Omental fat pad (tissue), 4 donors: ENCODE data around the gene FGD3. TPM values are rescaled to one million over a fixed set of nuclear protein-coding genes. Genes with fewer than 3 reads are reported as not detected.

Source experiments
- ATAC-seq: fragments of 150-250 bp; one replicate; pipeline ENCODE4 v1.9.1; 2016; ENCODE audit warnings: mild to moderate bottlenecking, moderate library complexity; ENCODE audit not compliant: low FRiP score
- DNase-seq: peaks from one replicate; pipeline ENCODE4 v3.0.0-alpha.2; 2019; ENCODE audit warnings: low spot score
- CTCF ChIP-seq, 3 donors: fragments of 450-650 bp; IDR thresholded peaks; one replicate each; pipeline ENCODE4 v1.5.1; 2016 to 2017; ENCODE audit warnings: antibody characterized with exemption in 3 of 3, mild to moderate bottlenecking in 3 of 3, moderate library complexity in 2 of 3
- total RNA-seq, 4 donors: library from RNA; depleted of rRNA; stranded (reverse); fragments of >200 nt; gene quantifications; one replicate each; pipeline ENCODE4 v1.1.0, GENCODE V29; 2016

Gene FGD3
- total RNA-seq, 4 donors from 2014 or later: 5.4 to 26.5 (median 8.9) TPM

- TF ChIP-seq CTCF (IDR thresholded peaks at IDR 0.05): no peak
- ATAC-seq: no peak
- no peak for DNase-seq
Measured at GRCh38 chr9:92965061-92965758, 17.9 kb downstream of the FGD3 start.

- no peak for DNase-seq
- ATAC-seq: no peak
Measured at GRCh38 chr9:92965759-92966517, 18.6 kb downstream of the FGD3 start.

GRCh38 chr9:92966518-92966800 lies 19.1 kb downstream of the FGD3 start:
- no peak for ATAC-seq
- TF ChIP-seq CTCF (IDR thresholded peaks at IDR 0.05): no peak
- no peak for DNase-seq

More at GRCh38 chr9:92965759-92966517, 18.6 kb downstream of the FGD3 start:
- TF ChIP-seq CTCF (IDR thresholded peaks at IDR 0.05): no peak

GRCh38 chr9:92968081-92968480 lies 20.8 kb downstream of the FGD3 start:
- no peak for TF ChIP-seq CTCF (IDR thresholded peaks at IDR 0.05)
- DNase-seq: no peak
- ATAC-seq: no peak

GRCh38 chr9:92969516-92970466 lies 22.5 kb downstream of the FGD3 start:
- ATAC-seq (no peak), DNase-seq (no peak)
- no peak for TF ChIP-seq CTCF (IDR thresholded peaks at IDR 0.05)

GRCh38 chr9:92970467-92970923 lies 23.2 kb downstream of the FGD3 start:
- no peak for TF ChIP-seq CTCF (IDR thresholded peaks at IDR 0.05)
- DNase-seq: no peak
- ATAC-seq: no peak
